ENCODE results near the gene RRAS2. TPM values are rescaled to one million over a fixed set of nuclear protein-coding genes. Genes with fewer than 3 reads are reported as not detected.

The RRAS2 gene
- total RNA-seq, 1 donor from 2014 or later, result 45.5 TPM

- no peak overlapping the region for H3K4me3 Mint-ChIP-seq (ENCODE audit: low read depth)
- H3K36me3 Mint-ChIP-seq (ENCODE audit: insufficient read depth), result no peaks in the 10 kb centered on the region
- TF ChIP-seq CTCF (IDR thresholded peaks at IDR 0.05; ENCODE audit: unreplicated experiment), result no peak
- no peak for DNase-seq (ENCODE audit: low spot score, unreplicated experiment)
- H3K4me1 Mint-ChIP-seq (ENCODE audit: low read depth), result peaks cover 3% of the 10 kb centered on the region
- no peaks in the 10 kb centered on the region for H3K9me3 Mint-ChIP-seq (ENCODE audit: low read depth)
- no peak overlapping the region for H3K27ac Mint-ChIP-seq
- peaks cover 3% of the 10 kb centered on the region for H3K27me3 Mint-ChIP-seq
Measured at GRCh38 chr11:14393889-14394288, 34.9 kb upstream of the RRAS2 start.

- no peak overlapping the region for H3K4me3 Mint-ChIP-seq (ENCODE audit: low read depth)
- H3K36me3 Mint-ChIP-seq (ENCODE audit: insufficient read depth), result no peaks in the 10 kb centered on the region
- no peak overlapping the region for H3K27ac Mint-ChIP-seq
- peaks cover 3% of the 10 kb centered on the region for H3K4me1 Mint-ChIP-seq (ENCODE audit: low read depth)
- peaks cover 8% of the 10 kb centered on the region for H3K27me3 Mint-ChIP-seq
- DNase-seq (ENCODE audit: low spot score, unreplicated experiment), result no peak
- H3K9me3 Mint-ChIP-seq (ENCODE audit: low read depth), result no peaks in the 10 kb centered on the region
- no peak for TF ChIP-seq CTCF (IDR thresholded peaks at IDR 0.05; ENCODE audit: unreplicated experiment)
Measured at GRCh38 chr11:14393129-14393528, 34.1 kb upstream of the RRAS2 start.

- Mint-ChIP-seq H3K36me3 (ENCODE audit: insufficient read depth) (no peaks in the 10 kb centered on the region), H3K4me1 (ENCODE audit: low read depth) (peaks cover 3% of the 10 kb centered on the region), H3K27ac (no peak overlapping the region), H3K4me3 (ENCODE audit: low read depth) (no peak overlapping the region), H3K9me3 (ENCODE audit: low read depth) (no peaks in the 10 kb centered on the region), H3K27me3 (peaks cover 19% of the 10 kb centered on the region)
- no peak for DNase-seq (ENCODE audit: low spot score, unreplicated experiment)
- TF ChIP-seq CTCF (IDR thresholded peaks at IDR 0.05; ENCODE audit: unreplicated experiment), result no peak
Measured at GRCh38 chr11:14390669-14391068, 31.7 kb upstream of the RRAS2 start.

- no peak overlapping the region for H3K27ac Mint-ChIP-seq
- H3K36me3 Mint-ChIP-seq (ENCODE audit: insufficient read depth), result no peaks in the 10 kb centered on the region
- peaks cover 34% of the 10 kb centered on the region for H3K27me3 Mint-ChIP-seq
- no peak for TF ChIP-seq CTCF (IDR thresholded peaks at IDR 0.05; ENCODE audit: unreplicated experiment)
- peaks cover 3% of the 10 kb centered on the region for H3K4me1 Mint-ChIP-seq (ENCODE audit: low read depth)
- DNase-seq (ENCODE audit: low spot score, unreplicated experiment), result no peak
- H3K9me3 Mint-ChIP-seq (ENCODE audit: low read depth), result no peaks in the 10 kb centered on the region
- H3K4me3 Mint-ChIP-seq (ENCODE audit: low read depth), result no peak overlapping the region
Measured at GRCh38 chr11:14388352-14388751, 29.4 kb upstream of the RRAS2 start.

GRCh38 chr11:14386895-14387480 lies 28.0 kb upstream of the RRAS2 start:
- Mint-ChIP-seq H3K9me3 (ENCODE audit: low read depth) (no peaks in the 10 kb centered on the region), H3K27me3 (peaks cover 46% of the 10 kb centered on the region), H3K4me3 (ENCODE audit: low read depth) (no peak overlapping the region), H3K36me3 (ENCODE audit: insufficient read depth) (no peaks in the 10 kb centered on the region), H3K27ac (no peak overlapping the region), H3K4me1 (ENCODE audit: low read depth) (peaks cover 3% of the 10 kb centered on the region)
- no peak for TF ChIP-seq CTCF (IDR thresholded peaks at IDR 0.05; ENCODE audit: unreplicated experiment)
- DNase-seq (ENCODE audit: low spot score, unreplicated experiment), result no peak
